Ammon's horn (tissue), 1 donor: Measurements from ENCODE around the gene BMP7.
"Not testable (repeated sequence)": the region's sequence is repeated elsewhere in the genome, so short reads cannot be mapped to it uniquely, and the experiment has no call there.

Experiments used
- DNase-seq: peaks from one replicate; pipeline ENCODE4 v3.0.0-alpha.2; 2016; ENCODE audit warnings: low spot score

BMP7 gene

DNA sequence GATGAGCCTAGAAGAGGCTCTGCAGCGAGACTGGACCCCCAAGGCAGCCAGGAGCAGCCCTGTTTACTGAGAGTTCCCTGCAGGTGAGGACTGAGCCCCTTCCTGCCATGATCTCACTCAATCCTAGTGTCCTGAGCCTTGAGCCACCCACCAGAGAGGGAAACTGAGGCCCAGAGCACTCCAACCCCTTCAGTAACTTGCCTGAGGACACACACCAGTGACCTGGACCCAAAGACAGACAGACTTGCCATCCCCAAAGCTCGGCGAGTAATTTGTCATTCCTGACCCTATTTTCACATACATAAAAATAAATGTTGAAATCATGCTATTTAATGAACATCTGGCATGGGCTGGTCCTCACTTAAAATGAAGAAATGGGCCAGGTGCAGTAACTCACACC, 16.7 kb downstream of the BMP7 start:
- no peak for DNase-seq

DNA sequence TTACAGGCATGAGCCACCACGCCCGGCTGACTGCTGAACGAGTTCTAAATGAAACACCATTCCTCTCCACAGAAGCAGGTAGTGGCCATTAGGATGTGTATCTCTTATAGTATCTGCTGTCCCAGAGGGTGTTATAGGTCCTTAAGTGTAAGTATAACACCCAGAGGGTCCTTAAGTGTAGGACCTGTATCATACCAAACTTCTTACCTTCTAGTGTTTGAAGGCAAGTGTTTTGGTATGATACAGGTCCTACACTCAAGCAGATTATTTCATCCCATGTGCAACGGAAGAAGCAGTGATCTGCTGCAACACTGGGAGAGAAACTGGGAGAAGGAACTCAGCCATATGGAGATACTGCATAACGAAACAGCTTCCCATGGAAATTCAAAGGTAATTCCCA, 17.4 kb downstream of the BMP7 start:
- DNase-seq: no peak

DNA sequence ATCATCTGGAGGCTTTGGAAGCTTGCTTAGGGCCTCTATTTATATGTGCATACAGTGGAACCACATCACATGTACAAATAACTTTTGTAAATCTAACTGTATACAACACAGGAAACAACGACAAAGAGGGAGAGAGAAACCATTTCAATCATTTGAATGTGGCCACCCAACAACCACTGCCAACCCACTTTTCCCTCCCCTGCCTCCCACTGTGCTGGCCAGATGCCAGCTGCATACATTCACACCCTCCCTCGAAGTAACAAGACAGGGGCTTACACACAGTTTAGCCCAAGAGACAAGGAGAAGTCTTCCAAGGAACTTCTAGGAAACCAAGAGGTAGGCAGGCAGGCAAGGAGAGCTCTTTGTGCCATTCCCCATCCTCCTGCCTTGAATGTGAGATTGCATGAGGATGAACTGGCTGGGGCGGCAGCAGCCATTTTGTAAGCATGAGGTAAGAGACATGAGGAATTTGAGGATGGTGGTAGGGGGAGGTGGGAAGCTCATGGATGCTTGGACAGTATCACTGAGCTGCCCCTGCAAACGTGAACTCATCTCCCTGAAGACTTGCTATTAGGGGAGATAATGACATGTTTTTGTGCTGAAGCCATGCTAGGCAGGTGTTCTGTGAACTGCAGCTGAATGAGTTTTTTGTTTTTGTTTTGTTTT, 18.2 kb downstream of the BMP7 start:
- DNase-seq: no peak

DNA sequence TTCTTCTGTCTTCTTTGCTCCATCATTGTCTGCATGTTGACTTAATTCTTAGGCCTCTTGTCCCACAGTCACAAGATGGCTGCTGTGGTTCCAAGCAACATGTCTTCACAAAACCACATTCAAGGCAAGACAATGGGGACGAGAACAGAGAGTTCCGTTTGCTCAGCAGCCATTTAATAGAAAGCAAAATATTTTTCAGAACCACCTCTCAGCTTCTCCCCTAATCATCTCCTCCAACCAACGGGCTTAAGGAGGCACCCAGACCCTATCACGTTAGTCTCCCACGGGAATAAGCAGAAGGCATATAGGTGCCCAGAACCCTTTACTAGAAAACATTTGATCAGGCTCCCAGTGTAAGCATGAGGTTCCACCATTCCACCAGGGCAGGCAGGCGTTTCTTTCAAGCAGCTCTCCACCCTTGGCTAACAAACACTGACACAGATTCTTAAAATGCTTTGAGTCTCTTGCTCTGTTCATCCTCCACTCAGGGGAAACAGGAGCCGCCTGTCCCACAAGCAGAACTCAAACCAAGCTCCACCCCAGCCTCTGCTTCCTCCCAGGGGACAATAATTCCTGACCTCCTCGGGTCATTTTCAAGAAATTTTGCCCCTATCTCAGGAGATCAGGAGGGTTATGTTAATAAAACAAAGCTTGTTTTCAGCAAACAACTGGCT, 19.0 kb downstream of the BMP7 start:
- no peak for DNase-seq

DNA sequence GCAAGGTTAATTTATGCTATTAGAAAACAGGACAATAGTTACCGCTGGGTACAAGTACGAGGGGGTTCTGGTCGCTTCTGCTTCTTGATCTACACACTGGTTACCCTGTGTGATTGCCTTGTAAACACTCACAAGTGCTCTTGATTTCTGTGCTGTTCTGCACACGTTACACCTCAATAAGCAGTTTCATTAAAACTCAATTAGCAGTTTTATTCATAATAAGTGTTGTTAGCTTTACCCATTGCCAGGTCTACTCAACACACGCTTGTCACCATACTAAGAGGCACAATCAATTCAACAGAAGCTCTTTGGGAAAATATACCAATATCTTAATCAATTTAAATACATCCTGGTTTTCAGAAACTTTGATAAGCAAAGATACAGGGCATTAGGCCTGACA, 20.4 kb downstream of the BMP7 start:
- DNase-seq: no peak

DNA sequence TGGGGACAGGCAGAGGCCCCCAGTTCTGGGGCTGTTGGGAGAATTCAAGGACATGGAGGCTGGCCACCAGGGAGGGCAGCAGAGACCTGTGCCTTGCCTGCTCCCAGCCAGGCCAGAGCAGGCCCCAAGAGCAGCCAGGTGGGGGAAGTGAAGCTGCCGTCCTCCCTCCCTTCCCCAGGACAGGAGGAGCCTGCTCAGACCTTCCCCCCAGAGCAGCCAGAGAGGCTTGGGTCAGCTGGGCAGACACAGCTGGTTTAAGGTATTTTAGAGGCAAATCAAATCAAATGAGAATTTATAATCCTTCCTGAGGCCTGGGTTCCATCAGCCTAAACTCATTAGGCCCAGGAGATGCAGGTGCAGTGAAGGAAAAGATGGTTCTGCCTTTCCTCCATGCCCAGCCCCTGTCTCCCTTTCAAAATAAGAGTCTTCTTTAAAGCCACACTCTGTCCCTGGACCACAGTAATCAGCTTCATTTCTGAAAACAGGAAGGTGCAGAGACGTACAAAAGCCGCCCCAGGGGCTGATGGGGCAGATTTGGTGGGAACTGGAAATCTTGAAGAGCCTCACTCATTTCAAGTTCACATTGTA, 21.7 kb downstream of the BMP7 start:
- DNase-seq: no peak

DNA sequence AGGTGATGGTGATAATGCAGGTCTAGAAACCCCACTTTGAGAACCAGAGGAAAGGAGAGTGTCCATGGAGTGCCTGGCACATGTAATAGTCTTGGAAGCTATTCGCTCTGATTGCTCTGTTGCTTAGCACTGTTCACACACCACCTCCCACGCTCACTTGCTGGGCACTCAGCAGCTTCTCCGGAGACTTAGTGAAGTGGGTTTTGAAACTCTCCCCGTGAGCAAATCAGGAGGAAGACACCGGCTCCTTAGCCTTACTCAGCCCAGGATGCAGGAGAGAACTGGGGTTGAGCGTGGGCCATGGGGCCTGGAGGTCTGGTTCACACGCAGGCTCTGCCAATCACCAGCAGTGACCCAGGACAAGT, 22.2 kb downstream of the BMP7 start:
- DNase-seq: no peak

DNA sequence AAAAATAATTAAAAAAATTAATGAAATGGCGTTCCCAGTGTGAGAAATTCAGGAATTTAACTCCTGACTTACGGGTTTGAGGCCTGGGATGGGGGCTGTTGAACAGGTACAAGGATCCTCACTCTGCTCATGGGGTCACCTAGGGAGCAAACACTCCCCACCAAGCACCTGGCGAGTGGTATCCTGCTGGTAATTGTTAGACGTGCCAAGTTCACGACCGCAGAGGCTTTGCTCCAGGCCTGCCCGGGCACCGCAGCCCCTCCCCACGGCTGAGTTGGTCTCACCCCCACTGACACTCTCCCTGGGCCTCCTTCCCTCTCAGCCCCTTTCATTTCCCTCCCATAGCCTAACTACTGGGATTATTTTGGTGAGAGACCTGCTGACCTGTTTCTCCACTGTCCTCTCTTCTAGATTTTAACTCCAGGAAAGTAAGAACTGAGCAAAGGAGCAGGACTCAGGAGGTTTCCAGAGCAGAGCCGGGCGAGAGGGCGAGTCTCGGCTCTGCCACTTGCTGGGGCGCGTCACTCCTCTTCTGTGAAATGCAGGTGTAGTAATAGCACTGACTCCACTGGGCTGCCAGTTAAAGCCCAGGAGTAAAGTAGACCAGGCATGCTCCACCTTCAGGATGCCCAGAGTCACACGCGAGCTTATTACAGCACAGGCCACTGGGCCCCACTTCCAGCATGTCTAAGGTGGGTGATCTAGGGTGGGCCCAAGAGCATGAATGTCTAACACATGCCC, 22.8 kb downstream of the BMP7 start:
- DNase-seq: no peak

DNA sequence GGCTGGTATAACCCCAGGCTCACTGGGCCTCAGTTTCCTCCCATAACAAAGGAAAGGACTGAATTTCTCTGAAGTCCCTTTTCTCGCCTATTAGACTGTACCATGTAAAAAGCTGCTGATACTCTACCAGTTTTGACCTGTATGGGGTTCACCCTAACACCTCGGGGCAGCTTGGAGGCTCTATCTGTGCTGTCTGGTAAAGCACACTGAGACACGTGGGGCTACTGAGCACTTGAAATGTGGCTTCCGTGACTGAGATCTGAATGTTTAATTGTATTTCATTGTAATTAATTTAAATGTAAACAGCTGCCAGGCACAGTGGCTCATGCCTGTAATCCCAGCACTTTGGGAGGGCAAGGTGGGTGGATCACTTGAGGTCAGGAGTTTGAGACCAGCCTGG, 24.0 kb downstream of the BMP7 start:
- DNase-seq: no peak

DNA sequence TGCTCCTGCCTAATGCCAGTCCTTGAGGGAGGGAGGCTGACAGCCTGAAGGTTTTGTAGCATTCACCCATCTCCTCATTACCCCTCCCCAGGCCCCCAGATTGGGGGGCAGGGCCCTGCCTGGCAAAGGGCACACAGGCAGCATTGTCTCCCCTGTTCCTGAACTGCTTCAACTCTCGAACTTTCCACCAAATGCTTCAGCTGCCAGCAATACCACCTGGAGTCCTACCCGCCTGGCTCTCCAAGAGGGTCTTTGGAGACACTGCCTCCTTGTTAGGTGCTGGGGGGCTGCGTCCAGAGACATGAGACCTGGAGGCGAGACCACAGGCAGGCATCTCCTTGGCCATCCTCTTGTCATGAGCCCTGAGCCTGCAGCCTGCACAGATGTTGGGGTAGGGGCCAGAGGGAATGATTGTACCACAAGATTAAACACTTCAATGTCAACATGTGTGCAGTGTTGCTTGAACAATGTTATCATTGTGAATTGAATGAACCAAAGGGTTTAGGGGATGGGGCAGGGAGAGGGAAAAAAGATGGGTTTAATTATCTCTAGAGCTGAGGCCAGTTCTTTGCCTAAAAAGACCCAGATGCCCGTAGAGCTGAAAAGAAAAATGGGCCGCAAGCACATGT, 25.0 kb downstream of the BMP7 start:
- DNase-seq: peak; percentile 54

DNA sequence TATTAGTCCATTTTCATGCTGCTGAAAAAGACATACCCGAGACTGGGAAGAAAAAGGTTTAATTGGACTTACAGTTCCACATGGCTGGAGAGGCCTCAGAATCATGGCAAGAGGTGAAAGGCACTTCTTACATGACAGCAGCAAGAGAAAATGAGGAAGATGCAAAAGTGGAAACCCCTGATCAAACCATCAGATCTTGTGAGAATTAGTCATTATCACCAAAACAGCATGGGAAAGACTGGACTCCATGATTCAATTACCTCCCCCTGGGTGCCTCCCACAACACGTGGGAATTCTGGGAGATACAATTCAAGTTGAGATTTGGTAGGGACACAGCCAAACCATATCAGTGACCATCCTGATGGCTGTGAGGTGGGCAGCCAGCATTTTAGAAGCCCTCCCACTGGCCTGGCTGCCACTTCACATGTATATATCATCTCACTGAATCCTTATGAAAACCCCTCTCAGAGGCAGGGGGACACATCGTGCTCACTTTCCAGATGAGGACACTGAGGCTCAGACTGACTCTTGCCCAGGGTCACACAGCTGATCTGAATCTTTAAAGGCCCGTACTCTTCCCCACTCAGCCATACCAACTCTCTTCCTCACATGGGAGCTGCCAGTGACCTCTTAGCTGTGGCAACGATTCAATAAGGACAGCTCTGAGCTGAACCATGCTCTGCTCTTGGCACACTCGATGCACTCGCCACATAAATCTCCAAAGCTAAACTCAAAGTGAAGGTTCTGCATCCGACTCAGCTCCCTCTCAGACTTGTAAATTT, 25.7 kb downstream of the BMP7 start:
- no peak for DNase-seq

DNA sequence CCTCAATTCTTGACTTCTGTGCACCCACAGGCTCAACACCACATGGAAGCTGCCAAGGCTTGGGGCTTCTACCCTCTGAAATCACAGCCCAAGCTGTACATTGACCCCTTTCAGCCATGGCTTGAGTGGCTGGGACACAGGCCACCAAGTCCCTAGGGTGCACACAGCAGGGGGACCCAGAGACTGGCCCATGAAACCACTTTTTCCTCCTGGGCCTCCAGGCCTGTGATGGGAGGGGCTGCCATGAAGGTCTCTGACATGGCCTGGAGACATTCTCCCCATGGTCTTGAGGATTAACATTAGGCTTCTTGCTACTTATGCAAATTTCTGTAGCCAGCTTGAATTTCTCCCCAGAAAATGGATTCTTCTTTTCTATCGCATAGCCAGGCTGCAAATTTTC, 26.7 kb downstream of the BMP7 start:
- DNase-seq: not testable (repeated sequence)

DNA sequence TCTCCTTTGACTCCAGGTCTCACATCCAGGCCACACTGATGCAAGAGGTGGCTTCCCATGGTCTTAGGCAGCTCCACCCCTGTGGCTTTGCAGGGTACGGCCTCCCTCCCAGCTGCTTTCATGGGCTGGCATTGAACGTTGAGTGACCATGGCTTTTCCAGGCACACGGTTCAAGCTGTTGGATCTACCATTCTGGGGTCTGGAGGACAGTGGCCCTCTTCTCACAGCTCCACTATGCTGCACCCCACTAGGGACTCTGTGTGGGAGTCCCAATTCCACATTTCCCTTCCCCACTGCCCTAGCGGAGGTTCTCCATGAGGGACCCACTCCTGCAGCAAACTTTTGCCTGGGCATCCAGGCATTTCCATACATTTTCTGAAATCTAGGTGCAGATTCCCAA, 27.1 kb downstream of the BMP7 start:
- DNase-seq: not testable (repeated sequence)

DNA sequence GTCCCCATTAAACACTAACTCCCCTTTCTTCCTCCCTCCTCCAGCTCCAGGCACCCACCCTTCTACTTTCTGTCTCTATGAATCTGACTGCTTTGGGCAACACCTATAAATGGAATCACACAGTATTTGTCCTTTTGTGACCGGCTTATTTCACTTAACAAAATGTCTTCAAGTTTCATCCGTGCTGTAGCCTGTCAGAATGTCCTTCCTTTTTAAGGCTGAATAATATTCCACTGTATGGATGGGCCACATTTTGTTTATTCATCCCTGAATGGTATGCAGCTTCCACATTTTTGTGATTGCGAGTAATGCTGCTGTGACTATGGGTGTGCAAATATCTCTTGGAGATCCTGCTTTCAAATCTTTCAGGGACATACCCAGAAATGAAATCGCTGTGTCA, 28.4 kb downstream of the BMP7 start:
- DNase-seq: no peak

DNA sequence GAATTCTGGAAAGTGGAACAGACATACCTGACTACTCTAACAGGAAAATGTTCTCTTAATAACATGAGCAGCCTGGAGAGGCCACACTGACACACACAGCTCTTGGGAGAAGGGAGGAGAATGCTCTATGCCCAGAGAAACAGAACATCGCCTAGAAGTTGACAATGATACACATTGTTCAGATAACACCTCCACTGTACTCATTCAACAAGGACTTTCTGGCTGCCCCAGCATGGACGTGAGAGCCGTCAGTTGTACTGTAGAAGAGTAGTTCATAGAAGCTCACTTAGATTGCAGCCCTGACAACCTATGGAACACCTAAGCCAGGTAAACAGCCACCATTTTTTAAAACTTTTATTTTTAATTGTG, 28.9 kb downstream of the BMP7 start:
- no peak for DNase-seq

DNA sequence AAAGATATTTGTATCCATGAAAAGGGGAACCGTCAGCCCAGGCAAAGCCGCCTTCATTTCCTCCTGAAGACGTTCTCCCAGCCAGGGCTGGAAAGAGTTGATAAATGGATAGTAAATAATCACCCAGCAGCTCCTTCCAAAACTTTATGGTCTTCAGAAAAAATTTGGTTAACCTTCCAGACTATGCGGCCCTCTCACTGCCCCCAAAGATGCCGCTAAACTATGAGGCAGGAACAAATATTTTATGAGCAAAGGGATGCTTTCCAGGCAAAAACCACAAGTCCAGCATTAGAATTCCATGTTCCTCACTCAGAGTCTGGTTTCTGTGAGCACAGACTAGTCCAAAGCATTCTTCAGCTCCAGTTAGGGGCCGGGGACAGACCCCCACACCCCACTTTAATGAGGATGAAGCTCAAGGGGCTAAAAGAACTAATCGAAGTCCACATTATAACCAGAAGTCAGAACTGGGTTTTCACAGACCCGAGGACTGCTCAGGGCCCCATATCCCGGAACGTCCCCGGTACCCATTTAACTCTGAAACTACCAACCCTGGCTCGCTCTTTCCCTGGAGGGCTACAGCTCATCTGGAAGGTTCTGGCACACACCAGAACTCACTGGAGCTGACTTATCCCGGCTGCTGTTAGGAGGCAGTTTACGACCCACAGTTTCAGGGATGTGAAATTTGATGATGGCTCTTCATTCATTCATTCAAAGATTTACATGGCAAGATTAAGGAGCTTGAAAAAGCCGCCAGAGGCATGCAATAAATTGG, 29.4 kb downstream of the BMP7 start:
- no peak for DNase-seq

DNA sequence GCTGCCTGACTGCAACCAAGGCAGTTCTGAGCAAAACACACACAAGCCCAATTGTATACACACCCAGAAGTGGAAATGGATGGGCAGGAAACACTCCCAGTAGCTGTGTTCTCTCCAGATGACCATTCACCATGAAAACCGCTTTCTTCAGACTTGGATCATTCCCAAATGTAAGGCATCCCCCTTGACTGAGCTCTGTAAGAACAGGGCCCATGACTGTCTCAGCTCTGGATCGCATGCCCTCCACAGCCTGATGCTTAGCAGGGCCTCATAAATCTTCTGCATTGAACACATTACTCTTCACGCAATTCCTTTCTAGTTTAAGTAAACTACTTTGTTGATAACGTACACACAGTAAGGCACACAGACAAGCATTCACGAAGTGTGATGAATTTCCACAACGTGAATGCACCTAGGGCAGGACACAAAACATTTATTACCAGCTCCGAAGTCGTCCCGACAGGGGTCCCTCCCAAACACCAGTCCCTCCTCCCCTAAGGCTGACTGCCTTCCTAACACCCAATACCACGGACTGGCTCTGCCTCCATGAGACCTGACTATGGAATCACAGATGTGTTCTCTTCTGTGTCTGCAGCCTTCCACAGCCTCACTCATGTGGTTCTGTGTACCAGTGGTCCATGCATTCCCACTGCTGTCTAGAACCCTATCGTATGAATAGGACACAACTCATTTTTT, 31.7 kb downstream of the BMP7 start:
- DNase-seq: no peak

DNA sequence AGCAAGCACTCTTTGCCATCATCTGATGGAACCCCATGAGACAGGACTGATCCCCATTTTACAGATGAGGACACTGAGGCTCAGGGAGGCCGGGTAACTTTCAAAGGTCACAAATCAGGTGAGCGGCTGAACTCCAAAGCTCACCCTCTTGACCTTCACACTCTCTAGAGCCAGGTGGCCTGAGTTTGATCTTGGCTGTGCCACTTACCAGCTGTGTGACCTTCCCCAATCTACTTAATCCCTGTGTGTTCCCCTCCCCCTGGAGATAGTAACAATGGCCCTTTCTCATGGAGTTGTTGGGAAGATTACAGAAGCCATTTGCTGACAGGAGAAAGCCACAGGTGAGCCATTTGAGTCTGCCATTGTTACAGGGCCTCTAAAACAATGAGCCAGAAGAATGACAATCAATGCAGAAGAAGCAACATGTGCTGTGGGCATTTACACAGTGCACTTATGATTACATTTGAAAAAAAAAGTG, 34.5 kb downstream of the BMP7 start:
- no peak for DNase-seq

DNA sequence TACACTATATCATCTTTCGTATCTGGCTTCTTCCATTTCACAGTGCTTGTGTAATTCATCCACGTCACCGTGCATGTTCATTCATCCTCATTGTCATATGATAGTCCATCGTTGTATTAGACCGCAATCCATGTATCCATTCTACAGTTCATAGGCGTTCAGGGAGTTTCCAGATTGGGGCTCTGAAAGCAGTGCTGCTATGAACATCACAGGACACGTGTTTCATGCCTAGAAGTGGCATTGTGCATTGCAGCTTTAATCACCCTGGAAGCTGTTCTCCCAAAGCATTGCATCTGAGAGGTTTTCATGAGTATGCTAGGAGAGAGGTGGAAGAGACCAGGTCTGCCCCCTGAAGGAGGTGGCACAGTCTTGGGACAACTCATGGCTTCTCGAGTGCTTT, 35.3 kb downstream of the BMP7 start:
- no peak for DNase-seq

DNA sequence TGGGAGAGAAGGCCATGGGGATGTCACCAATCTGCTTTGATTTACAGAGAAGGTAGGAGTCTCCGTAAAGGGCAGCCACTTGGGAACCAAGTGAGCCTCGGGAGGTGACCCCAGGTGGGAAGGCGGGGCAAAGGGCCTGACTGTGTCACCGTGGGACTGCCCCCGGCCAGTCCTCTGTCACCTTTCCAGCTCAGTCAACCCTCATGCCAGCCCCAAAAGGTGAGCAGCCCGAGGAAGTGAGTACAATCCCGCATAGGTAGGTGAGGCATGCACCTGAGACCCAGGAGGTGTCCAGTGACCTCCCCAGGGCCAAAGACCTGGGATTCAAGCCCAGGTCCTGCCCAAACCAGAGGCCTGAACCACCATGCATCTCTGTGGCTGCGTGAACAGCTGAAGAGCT, 36.2 kb downstream of the BMP7 start:
- DNase-seq: no peak
